GM18526 (cell line): ENCODE data around the gene COL20A1.
A peak's percentile ranks its signal among the peaks of the same experiment; 100 is the strongest.

Experiments
- POLR2A ChIP-seq: IDR thresholded peaks from 3 replicates; pipeline ENCODE4 v1.6.1; 2011; ENCODE audit not compliant: insufficient read length; ENCODE audit errors: extremely low read depth

The COL20A1 gene

DNA sequence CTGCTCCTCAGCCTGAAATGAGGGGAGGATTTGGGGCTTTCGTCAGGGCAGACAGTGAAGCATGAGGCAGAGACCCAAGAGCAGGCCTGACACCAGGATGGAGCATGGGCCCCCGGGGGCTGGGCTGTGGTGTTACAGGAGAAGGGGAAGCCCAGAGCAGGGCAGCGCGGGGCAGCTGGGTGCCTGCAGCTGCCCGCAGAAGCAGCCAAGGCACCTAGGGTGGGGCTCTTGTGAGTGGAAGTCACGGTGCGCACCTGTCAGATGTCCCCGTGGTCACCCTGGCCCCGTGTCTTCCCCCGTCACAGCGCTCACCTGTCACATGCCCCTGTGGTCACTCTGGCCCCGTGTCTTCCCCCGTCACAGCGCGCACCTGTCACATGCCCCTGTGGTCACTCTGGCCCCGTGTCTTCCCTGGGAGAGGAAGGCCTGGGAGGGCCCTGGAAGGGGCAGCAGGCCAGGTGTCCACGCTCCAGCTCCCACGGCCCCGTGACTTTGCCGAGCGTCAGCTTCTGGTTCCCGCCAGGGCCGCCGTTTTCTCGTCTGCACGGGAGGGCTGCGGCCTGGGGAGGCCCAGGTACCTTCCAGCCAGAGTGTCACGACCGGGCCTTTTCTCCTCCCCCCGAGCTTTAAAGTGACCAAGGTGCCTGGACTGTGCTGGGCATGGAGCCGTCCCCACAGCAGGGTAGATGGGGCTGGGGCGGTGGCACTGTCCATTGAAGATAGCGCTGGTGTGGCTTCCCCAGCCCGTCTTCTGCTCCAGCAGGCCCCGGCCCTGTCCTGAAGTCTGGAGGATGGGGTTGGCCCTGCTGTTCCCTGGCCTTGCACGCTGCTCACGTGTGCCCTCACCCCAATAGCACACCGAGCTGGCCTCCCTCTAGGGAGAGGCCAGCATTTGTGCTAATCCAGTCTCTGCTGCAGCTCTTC lies 11.0 kb upstream of the COL20A1 start:
- no peak for TF ChIP-seq POLR2A

DNA sequence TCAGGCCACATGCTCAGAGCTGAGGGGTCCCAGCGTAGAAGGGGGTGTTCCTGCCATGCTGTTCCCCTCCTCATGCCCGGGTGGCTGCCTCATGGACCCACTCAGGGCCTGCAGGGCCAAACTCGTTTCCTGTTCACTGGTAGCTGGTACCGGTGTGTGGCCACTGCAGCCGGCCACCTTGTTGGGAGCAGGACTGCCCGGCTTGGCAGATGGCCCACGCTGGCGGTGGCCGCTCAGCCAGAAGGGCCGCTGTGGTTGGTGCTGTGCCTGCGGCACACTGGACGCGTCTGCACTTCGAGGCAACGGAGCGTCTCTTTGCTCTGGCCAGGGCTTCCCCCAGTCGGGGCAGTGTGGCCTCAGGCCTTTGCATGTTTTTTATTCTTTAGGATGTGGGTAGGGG lies 10.0 kb upstream of the COL20A1 start:
- no peak for TF ChIP-seq POLR2A

DNA sequence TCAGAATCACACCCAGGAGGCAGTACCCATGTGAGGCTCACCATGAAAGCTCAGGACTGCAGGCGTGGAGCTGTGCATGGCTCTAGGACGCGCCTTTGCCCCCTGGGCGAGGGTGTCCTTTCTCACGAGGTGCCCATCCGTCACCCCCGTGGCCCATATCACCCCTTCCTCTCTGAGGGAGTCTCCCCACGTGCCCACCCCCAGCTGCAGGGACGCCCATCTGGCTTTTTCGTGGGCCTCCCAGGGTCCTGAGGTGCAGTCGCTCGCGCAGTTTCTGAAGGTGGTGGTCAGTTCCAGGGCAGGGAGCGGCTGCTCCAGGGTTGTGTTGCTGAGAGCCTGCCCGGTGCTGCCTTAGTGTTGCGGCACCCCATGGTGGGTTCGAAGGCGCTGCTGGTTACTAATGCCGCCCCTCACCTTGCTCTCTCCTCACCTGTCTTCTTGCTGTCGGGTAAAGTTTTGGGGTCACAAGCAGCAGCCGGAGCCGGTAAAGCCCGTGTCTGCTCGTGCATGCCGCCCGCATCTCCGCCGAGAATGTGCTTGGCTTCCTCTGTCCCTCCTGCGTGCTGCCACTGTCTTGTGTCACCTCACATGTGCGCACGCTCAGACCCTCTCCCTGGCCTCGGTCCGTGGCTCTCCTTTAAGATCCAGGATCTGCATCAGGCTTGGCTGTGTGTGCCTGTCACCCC lies 9.4 kb upstream of the COL20A1 start:
- TF ChIP-seq POLR2A = no peak

DNA sequence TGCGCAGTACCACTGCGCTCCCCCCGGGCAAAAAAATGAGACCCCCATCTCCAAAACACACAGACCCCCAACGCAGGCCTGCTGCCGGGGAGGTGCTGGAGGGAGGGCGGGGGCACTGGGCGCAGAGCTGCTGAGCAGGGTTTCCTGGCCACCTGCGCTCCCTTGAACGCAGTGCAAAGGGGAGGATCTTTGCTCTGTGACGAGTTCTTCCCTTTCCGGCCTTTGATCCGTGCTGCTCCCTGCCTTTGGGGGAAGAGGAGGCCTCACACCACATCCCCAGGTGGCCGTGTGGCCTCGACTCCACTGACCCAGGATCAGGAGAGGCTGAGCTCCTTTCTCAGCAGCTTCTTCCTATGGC lies 8.9 kb upstream of the COL20A1 start:
- TF ChIP-seq POLR2A = no peak

DNA sequence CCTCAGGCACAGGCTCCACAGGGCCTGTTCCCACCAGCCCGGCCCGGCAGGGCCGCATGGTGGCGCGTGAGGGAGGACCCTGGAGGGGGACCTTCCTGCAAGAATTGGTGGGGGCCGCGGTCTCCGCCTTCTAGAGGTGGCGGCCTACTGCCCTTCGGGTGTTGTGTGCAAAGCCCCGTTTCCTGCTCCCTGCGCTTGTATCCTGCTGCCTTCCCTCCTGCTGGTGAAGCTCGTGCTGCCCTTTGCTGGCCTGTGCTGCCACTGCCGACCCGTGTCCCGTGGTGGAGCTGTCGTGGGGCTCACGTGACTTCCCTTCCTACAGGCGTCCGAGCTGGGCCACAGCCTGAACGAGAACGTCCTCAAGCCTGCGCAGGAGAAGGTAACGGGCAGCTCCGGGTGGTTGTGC lies 8.4 kb upstream of the COL20A1 start:
- no peak for TF ChIP-seq POLR2A

DNA sequence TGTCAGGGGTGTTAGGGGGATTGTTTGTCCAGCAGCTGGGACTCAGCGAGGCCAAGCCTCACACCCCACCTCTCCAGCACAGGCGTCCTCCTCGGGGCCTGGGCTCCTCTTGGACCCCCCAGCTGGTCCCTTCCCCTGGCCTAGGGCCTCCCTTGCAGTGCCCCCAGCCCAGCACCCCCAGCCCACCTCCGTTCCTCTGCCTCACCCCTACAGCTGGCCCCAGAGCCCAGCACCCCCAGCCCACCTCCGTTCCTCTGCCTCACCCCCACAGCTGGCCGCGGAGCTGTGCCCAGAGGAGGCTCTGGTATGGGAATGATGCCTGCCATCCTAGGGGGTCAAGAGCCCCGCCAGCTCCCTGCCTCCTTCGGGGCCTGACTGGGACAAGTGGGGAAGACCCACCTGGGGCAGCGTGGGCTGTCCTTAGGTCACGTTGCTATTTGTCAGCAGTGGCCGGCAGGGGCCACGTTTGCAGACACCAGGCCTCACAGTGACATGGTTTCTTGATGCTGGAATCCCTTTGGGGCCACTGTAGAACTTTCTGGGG lies 7.9 kb upstream of the COL20A1 start:
- no peak for TF ChIP-seq POLR2A

DNA sequence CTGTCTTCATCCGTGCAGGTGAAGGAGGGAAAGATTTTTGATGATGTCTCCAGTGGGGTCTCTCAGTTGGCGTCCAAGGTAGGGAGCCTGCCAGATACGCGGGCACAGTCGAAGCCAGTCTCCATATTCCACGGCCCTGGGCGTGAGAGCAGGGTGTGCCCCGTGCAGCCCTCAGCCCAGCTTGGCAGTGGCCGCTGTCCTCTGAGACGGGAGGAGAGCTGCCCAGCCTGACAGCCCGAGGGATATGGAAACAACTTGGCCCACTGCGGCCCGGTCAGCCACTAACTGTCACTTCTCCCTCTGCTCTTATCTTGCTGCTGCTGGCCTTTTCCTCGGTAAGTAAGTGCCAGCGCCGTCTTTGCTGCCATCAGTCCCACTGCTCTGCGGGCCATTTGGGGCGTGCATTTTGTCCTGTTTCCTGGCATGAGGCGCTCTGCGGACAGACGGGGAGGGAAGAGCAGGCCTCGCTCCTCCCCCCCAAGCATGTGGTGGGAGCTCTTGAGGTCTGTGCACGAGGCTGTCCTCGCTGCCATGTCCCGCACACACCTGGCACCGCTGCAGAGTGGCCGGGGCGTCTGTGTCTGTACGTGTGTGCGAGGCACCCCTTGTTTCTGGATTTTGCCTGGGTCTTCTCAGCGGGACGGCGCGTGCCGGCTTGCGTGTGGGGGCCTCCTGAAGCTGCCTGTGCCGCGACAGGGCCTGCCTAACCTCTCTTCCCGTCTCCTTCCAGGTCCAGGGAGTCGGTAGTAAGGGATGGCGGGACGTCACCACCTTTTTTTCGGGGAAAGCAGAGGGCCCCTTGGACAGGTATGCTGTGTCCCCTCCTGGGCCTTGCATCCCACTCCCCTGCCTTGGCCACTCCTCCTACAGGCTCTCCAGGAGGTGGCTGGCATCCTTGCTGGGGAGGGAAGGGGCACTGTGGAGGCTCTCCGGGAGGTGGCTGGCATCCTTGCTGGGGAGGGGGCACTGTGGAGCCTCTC lies 7.1 kb upstream of the COL20A1 start:
- TF ChIP-seq POLR2A = no peak

DNA sequence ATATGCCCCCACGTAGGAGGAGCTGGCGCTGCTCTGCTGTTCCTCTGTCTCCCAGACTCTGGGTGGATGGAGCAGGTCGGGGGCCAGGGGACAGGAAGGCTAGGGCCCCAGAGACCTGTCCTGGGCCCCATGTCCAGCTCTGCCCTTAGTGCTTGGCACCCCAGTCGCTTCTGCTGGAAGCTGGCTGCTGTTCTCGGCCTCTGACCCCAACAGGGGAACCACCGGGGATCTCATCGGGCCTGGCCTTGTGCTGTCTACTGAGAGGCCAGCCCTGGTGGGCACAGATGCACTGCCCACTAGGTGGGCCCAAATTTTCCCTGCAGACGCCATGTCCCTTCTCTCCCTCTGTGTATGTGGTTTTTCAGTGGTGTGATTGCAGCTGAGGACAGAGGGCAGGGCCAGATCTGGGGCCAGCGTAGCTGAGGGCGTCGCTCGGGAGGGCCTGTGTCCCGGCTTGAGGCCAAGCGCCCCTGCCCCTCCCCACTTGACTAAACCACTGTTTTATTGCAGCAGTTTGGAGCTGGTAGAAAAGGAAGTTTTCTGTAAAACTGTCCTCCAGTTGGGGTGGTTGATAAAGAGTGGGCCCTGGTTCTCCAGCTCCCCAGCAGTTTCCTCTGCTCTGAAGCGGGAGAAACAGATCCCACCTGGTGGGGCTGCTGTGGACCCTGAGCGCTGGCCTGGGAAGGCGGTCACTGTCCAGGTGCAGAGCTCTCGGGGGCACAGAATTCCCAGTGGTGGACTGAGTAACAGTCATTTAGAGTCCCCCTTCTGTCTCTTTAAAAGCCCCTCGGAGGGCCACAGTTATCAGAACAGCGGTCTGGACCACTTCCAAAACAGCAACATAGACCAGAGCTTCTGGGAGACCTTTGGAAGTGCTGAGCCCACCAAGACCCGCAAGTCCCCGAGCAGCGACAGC lies 5.9 kb upstream of the COL20A1 start:
- no peak for TF ChIP-seq POLR2A

DNA sequence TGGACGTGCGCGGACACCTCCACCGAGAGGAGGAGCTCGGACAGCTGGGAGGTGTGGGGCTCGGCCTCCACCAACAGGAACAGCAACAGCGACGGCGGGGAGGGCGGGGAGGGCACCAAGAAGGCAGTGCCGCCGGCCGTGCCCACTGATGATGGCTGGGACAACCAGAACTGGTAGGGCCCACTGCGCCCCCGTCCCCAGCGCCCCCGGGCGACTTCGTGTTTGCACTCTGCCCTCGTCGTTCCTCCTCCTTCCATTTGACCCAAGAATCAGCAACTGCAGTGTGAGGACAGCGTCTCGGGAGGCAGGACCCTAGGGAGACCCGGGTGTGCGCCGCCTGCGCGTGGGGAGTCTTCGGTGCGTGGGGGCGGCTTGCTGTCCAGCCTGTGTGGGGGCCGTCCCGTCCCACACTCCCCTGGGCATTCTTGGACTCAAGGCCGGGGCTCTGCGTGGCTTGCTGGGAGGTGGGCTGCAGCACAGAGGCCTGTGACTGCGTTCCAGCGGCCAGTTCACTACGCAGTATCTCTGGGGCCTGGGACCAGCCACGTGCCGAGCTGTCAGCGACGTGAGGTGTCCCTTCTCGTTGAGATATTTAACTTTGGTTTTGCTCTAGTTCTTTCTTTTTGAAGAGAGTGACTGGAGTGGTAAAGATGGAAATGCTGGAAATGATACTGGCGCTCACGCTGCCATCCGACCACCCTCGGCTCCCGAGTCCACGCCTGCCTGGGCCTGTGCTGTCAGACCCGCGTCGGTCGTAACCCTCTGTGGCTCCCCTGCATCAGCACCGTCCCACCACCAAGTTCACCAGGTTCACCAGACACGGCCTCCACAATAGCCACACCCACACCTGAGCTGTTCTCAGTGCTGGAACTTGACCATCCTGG lies 5.0 kb upstream of the COL20A1 start:
- TF ChIP-seq POLR2A = no peak

DNA sequence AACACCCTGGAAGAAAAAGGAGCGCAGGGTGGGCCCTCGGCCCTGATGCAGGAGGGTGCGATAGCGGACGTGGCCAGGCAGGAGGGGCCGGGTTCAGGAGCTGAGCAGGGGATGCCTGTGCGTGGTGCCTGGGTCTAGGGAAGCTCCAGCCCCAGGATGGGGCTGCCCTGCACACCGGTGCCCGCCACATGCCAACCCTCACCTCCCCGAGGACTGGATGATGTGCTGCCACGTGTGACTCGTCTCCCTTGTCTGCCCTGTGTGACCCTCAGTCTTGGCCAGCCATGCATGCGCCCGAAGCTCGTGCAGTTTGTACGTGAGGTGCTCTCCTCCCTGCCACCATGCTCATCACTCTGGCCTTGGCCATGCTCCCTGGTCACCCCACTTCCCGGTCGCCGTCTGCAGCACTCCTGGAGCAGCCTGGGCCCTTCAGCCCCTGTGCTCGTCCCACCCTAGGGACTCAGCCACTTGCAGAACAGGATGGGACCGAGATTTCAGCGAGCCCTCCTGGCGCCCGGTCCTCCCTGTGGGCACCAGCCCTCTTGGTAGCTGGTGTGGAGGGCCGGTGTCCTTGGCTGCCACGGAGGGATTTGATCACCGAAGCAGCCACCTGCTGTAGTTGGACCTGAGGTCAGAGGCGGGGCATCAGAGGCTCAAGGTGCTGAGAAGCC lies 4.3 kb upstream of the COL20A1 start:
- no peak for TF ChIP-seq POLR2A

DNA sequence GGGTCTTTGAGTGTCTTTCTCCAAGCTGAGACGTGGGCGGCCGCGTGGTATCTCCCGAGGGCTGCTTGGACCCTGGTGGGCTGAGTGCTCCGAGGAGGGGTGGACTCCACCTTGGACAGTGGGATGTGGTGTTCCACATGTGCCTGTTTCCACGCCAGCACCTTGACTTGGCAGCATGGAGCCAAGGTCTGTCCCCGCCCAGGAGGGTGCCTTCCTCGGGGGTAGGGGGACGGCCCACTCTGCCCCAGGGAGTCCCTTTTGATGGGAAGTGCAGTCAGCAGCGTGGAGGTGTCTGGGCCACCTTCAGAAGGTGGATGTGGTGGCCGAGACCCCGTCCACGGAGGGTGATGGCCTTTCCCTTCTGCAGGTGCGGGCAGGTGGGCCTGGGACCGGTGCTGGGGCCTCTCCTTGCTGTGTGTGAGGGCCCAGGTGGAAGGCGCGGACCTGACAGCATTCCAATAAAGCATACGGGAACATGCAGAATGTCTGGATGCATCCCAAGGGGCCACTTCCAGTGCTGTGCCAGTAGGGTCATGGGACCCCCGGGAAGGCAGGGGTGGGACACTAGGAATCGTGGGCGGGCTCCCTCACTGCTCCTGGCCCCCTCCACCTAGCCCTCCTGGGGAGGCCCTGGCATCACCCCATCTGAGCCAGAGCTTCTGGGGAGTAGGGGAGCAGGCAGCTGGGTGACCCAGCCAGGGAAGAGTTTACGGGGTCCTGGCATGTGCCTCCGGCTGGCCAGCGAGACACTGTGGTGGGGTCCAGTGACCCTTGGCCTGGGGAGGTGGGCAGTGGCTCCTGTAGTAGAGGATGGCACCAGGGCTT lies 3.5 kb upstream of the COL20A1 start:
- TF ChIP-seq POLR2A = peak; percentile 12

DNA sequence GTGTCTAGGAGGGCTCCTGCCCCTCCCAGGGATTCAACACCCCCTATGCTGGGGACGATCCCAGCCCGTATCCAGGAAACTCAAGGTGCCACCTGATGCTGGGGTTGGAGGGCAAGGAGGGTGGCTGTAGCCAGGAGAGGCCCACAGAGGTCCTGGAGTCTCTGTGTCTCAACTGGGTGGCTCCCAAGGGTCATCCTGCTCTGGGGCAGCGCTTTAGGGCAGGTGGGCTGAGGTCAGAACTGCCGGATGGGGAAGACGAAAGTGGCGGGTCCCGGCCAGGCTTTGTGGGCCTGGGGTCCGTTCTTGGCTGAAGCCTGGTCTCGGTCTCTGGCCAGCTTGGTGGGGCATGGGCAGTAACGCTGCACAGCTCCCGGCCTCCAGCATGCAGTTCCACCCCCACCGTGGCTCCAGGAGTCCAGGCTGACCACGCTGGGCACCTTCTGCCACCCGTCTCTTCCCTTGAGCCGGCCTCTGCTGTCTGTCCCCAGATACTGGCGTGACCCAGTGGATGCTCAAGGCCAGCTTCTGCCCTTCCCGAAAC lies 2.8 kb upstream of the COL20A1 start:
- TF ChIP-seq POLR2A = no peak
